A549 (cell line): Measurements from ENCODE around the gene PDE4C. TPM values are rescaled to one million over a fixed set of nuclear protein-coding genes. Genes with fewer than 3 reads are reported as not detected.

Experiments
- ATAC-seq, 2 experiments: fragments of 200-7000 bp in 1 of 2; fragments of >200 bp in 1 of 2; cut with Nextera tagmentation in 1 of 2; cut with Tn5 transposase in 1 of 2; 3 replicates each; pipeline versions ENCODE4 v1.8.0 to v1.9.1; 2018 to 2020; ENCODE audit warnings: mild to moderate bottlenecking in 1 of 2, moderate library complexity in 1 of 2
- CTCF ChIA-PET: fragments of 300-600 bp; sonication (Branson Sonifier 250); formaldehyde crosslinking; extraction: SDS; loops from one replicate; lab custom pipeline; 2021; ENCODE audit warnings: antibody characterized with exemption, inconsistent platforms; lab: Yijun Ruan, JAX
- POLR2A ChIA-PET: fragments of 350-600 bp; formaldehyde crosslinking; extraction: SDS; loops from one replicate; lab custom pipeline; 2021; ENCODE audit warnings: antibody characterized with exemption, inconsistent platforms; lab: Yijun Ruan, JAX
- DNase-seq, 2 experiments: peaks; one replicate each; pipeline versions ENCODE4 v3.0.0 to v3.0.0-alpha.2; 2011 to 2016; ENCODE audit warnings: low read depth in 1 of 2, low spot score in 1 of 2
- FAIRE-seq: peaks from 2 replicates; lab custom pipeline; 2011; peaks lifted over from hg19 to GRCh38; lab: Jason Lieb, UNC
- H3K27ac ChIP-seq, 2 experiments: fragments of >200 bp; sonication (Bioruptor Twin); formaldehyde crosslinking; 3 replicates each; pipeline ENCODE4 v1.5.1; 2016 to 2017
- H3K4me1 ChIP-seq: fragments of >200 bp; sonication (Bioruptor Twin); formaldehyde crosslinking; 3 replicates; pipeline ENCODE4 v1.6.1; 2016
- H3K4me2 ChIP-seq: fragments of >200 bp; sonication (Bioruptor Twin); formaldehyde crosslinking; 3 replicates; pipeline ENCODE4 v1.6.1; 2016
- H3K4me3 ChIP-seq: fragments of >200 bp; sonication (Bioruptor Twin); formaldehyde crosslinking; 3 replicates; pipeline ENCODE4 v1.5.1; 2016
- H3K9me3 ChIP-seq: fragments of >200 bp; sonication (Bioruptor Twin); formaldehyde crosslinking; 3 replicates; pipeline ENCODE4 v1.6.1; 2016
- CBX8 ChIP-seq: fragments of 200-600 bp; sonication (generic); IDR thresholded peaks from 2 replicates; pipeline ENCODE4 v1.6.1; 2016
- CHD2 ChIP-seq: fragments of 150-350 bp; IDR thresholded peaks from 2 replicates; pipeline ENCODE4 v1.6.1; 2014; ENCODE audit warnings: low read length; ENCODE audit not compliant: partially characterized antibody
- CHD4 ChIP-seq: fragments of 200-600 bp; sonication (generic); IDR thresholded peaks from 2 replicates; pipeline ENCODE4 v1.6.1; 2016; ENCODE audit warnings: antibody characterized with exemption, mild to moderate bottlenecking, borderline replicate concordance
- FOXS1 ChIP-seq: fragments of 250-450 bp; sonication (Bioruptor Pico); IDR thresholded peaks from 2 replicates; pipeline ENCODE4 v1.5.0; 2020; ENCODE audit warnings: mild to moderate bottlenecking, moderate library complexity
- HDAC2 ChIP-seq: fragments of 200-600 bp; sonication (generic); IDR thresholded peaks from 2 replicates; pipeline ENCODE4 v1.6.1; 2016
- HES2 ChIP-seq: fragments of >200 bp; sonication (Bioruptor Twin); formaldehyde crosslinking; IDR thresholded peaks from 2 replicates; pipeline ENCODE4 v1.6.1; 2016
- HEYL ChIP-seq: fragments of 250-450 bp; sonication (Bioruptor Pico); IDR thresholded peaks from 2 replicates; pipeline ENCODE4 v1.8.0; 2021; ENCODE audit warnings: mild to moderate bottlenecking, moderate library complexity
- HOXB5 ChIP-seq: fragments of 250-450 bp; sonication (Bioruptor Pico); IDR thresholded peaks from 2 replicates; pipeline ENCODE4 v1.5.0; 2020; ENCODE audit warnings: mild to moderate bottlenecking, moderate library complexity
- KDM1A ChIP-seq: fragments of 200-600 bp; sonication (generic); IDR thresholded peaks from 2 replicates; pipeline ENCODE4 v1.6.1; 2016; ENCODE audit warnings: low read depth, mild to moderate bottlenecking
- MAX ChIP-seq: IDR thresholded peaks from 2 replicates; pipeline ENCODE4 v1.6.1; 2012
- NFE2L2 ChIP-seq: fragments of 150-350 bp; conservative IDR thresholded peaks from 2 replicates; pipeline ENCODE4 v1.6.1; 2014; ENCODE audit warnings: low read length
- NPAS2 ChIP-seq: fragments of 250-450 bp; sonication (Bioruptor Pico); IDR thresholded peaks from 2 replicates; pipeline ENCODE4 v1.8.0; 2022; ENCODE audit warnings: mild to moderate bottlenecking, moderate library complexity, borderline replicate concordance
- POLR2A ChIP-seq: IDR thresholded peaks from 2 replicates; pipeline ENCODE4 v1.6.1; 2012; ENCODE audit warnings: mild to moderate bottlenecking, low read length
- POLR2AphosphoS2 ChIP-seq: conservative IDR thresholded peaks from 2 replicates; pipeline ENCODE4 v1.6.1; 2012; ENCODE audit warnings: low read length, improper control_type of control experiment, inconsistent platforms
- RAD21 ChIP-seq, 2 experiments: fragments of >200 bp in 1 of 2; sonication (Bioruptor Twin) in 1 of 2; formaldehyde crosslinking in 1 of 2; IDR thresholded peaks in 1 of 2; conservative IDR thresholded peaks in 1 of 2; 2 replicates in 1 of 2; 3 replicates in 1 of 2; pipeline ENCODE4 v1.6.1; 2012 to 2018; ENCODE audit warnings: inconsistent platforms in 1 of 2
- RARB ChIP-seq: fragments of 250-450 bp; sonication (Bioruptor Pico); IDR thresholded peaks from 2 replicates; pipeline ENCODE4 v1.8.0; 2021; ENCODE audit warnings: mild to moderate bottlenecking, moderate library complexity
- RCOR1 ChIP-seq: fragments of 150-350 bp; IDR thresholded peaks from 2 replicates; pipeline ENCODE4 v1.6.1; 2014; ENCODE audit warnings: antibody characterized with exemption, low read length, low read depth
- SMC3 ChIP-seq: fragments of >200 bp; sonication (Bioruptor Twin); formaldehyde crosslinking; IDR thresholded peaks from 3 replicates; pipeline ENCODE4 v1.6.1; 2018; ENCODE audit warnings: inconsistent platforms
- TFCP2L1 ChIP-seq: fragments of 250-450 bp; sonication (Bioruptor Pico); IDR thresholded peaks from 2 replicates; pipeline ENCODE4 v1.5.0; 2021; ENCODE audit warnings: mild to moderate bottlenecking
- ZFP36 ChIP-seq: fragments of 450-650 bp; IDR thresholded peaks from 2 replicates; pipeline ENCODE4 v1.6.1; 2014; ENCODE audit warnings: borderline replicate concordance; ENCODE audit not compliant: partially characterized antibody
- WGBS: methylation state at CpG from one replicate; pipeline ENCODE4 v1.1.6; 2017; ENCODE audit errors: missing lambda C conversion rate; 5-methylcytosine and 5-hydroxymethylcytosine counted together
- polyA plus RNA-seq, 4 experiments: library from polyadenylated mRNA; depleted of rRNA in 3 of 4; stranded (reverse); fragments of >200 nt; fragmentation: RNase III in 1 of 4; extraction: RNeasy Plus Mini Kit Qiagen cat#74134 plus additional on column Dnase treatment in 1 of 4; gene quantifications; 2 replicates in 3 of 4; 3 replicates in 1 of 4; pipeline ENCODE4 v1.2.3, GENCODE V29; 2011 to 2017
- TF ChIP-seq, protein P1 (sequence below): fragments of >200 bp; sonication (Bioruptor Twin); formaldehyde crosslinking; IDR thresholded peaks from 3 replicates; pipeline ENCODE4 v1.6.1; 2016
- TF ChIP-seq, protein P2 (sequence below): fragments of 450-650 bp; IDR thresholded peaks from 2 replicates; pipeline ENCODE4 v1.6.1; 2014; ENCODE audit warnings: antibody characterized with exemption
- TF ChIP-seq, protein P3 (sequence below): fragments of >200 bp; sonication (Bioruptor Twin); formaldehyde crosslinking; IDR thresholded peaks from 3 replicates; pipeline ENCODE4 v1.5.1; 2016

The PDE4C gene
- polyA plus RNA-seq, 2 of the 4 experiments (the other 2 are of a cell fraction), result 0.25 to 0.65 TPM

DNA sequence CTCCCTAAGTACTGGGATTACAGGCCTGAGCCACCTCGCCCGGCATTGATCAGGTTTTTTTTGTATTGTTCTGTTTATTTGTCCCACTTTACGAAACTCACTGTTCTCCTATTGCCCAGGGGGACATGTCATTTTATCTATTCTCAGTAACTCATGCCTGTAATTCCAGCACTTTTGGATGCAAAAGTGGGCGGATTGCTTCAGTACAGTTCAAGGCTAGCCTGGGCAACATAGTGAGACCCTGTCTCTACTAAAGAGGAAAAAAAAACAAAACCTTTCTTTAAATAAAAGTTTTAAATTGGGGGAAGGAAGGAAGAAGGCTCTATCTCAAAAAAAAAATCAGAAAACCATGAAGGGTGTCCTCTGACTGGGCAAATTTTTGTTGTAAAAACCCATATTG lies 36.0 kb downstream of the PDE4C start:
- FAIRE-seq (no peak), DNase-seq (no peak), ATAC-seq (no peak)
- CTCF ChIA-PET, result interaction anchor here (1.4 to 5.8 kb wide), 5 partner anchors 27 to 91 kb away, joined by 3 to 60 read pairs (median 5); partner anchors contain the start of genes JUND and PIK3R2
- Histone ChIP-seq H3K4me2 (no peak overlapping the region), H3K4me1 (peaks cover 14% of the 10 kb centered on the region; the same call in 2 of the 3 replicates), H3K9me3 (no peaks in the 10 kb centered on the region), H3K27ac (no peak overlapping the region), H3K4me3 (no peak overlapping the region)
- 81% methylated on average over 4 of the region's 4 CpGs for WGBS
- no peak for TF ChIP-seq NPAS2
- no peak for TF ChIP-seq RARB (CRISPR knock-in tag)
- TF ChIP-seq RAD21 (conservative IDR thresholded peaks at IDR 0.05 in 1 of 2, IDR thresholded peaks at IDR 0.05 in 1 of 2), result no peak
- POLR2A ChIA-PET, result no interaction called here

DNA sequence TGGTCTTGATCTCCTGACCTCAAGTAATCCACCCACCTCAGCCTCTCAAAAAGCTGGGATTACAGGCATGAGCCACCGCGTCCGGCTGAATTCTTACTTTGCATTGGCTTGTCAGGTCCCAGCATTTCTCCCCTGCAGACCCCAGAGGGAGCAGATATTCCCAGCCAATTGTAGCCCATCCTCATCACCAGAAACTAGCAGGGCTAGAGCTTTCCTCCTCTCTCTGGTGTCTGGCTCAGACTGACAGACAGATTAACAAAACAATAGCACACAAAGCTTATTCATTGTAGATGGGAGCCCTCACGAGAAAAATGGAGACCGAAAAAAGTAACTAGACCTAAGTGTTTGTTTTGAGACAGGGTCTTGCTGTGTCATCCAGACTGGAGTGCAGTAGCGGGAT lies 40.7 kb downstream of the PDE4C start:
- Histone ChIP-seq H3K9me3 (no peaks in the 10 kb centered on the region), H3K27ac (no peak overlapping the region)
- 81% methylated on average over 6 of the region's 6 CpGs for WGBS
- no peak for FAIRE-seq
- ATAC-seq, result no peak
- TF ChIP-seq, protein P1, sequence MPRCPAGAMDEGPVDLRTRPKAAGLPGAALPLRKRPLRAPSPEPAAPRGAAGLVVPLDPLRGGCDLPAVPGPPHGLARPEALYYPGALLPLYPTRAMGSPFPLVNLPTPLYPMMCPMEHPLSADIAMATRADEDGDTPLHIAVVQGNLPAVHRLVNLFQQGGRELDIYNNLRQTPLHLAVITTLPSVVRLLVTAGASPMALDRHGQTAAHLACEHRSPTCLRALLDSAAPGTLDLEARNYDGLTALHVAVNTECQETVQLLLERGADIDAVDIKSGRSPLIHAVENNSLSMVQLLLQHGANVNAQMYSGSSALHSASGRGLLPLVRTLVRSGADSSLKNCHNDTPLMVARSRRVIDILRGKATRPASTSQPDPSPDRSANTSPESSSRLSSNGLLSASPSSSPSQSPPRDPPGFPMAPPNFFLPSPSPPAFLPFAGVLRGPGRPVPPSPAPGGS, result no peak
- no peak for TF ChIP-seq RAD21 (conservative IDR thresholded peaks at IDR 0.05 in 1 of 2, IDR thresholded peaks at IDR 0.05 in 1 of 2)
- TF ChIP-seq HOXB5 (CRISPR knock-in tag), result no peak
- no peak for TF ChIP-seq FOXS1 (CRISPR knock-in tag)
- TF ChIP-seq, all 56 proteins: peak for 0
- Histone ChIP-seq H3K4me3 (no peak overlapping the region), H3K4me2 (no peak overlapping the region), H3K4me1 (no peaks in the 10 kb centered on the region)
- DNase-seq, result no peak
- ChIA-PET POLR2A (no interaction called here), CTCF (interaction anchor here (0.9 to 2.2 kb wide), 5 partner anchors 8 to 175 kb away, joined by 3 to 4 read pairs (median 3); no protein-coding TSS in a partner anchor)

DNA sequence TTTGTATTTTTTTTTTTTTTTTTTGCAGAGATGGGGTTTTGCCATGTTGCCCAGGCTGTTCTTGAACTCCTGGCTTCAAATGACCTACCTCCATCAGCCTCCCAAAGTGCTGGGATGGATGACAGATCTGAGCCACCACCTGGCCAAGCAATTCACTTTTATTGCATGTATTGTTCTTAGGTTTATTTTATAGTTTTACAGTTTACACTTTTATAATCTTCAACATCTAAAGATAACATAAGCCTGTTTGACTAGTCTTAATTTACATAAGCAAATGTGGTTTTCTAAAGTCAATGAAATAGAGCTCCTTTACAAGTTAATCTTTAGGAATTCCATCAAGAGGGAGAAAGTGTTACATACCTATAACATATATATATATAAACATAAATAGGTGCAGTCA lies 42.7 kb downstream of the PDE4C start:
- H3K4me2 ChIP-seq, result no peak overlapping the region
- H3K27ac ChIP-seq, result no peak overlapping the region
- H3K4me1 ChIP-seq, result no peaks in the 10 kb centered on the region
- FAIRE-seq (no peak), ATAC-seq (no peak), DNase-seq (no peak)
- no peaks in the 10 kb centered on the region for H3K9me3 ChIP-seq
- CTCF ChIA-PET, result interaction anchor here (1.5 to 2.8 kb wide), 4 partner anchors 9 to 70 kb away, joined by 3 to 11 read pairs (median 9); partner anchors contain the start of gene MPV17L2
- no peak for TF ChIP-seq POLR2A
- TF ChIP-seq, protein P2, sequence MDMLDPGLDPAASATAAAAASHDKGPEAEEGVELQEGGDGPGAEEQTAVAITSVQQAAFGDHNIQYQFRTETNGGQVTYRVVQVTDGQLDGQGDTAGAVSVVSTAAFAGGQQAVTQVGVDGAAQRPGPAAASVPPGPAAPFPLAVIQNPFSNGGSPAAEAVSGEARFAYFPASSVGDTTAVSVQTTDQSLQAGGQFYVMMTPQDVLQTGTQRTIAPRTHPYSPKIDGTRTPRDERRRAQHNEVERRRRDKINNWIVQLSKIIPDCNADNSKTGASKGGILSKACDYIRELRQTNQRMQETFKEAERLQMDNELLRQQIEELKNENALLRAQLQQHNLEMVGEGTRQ, result no peak
- no peak for TF ChIP-seq HES2
- no peak for TF ChIP-seq NPAS2
- TF ChIP-seq RCOR1, result no peak
- TF ChIP-seq NFE2L2, result no peak
- no peak for TF ChIP-seq HEYL (CRISPR knock-in tag)
- no peak for TF ChIP-seq KDM1A
- no peak for TF ChIP-seq CBX8
- no peak for TF ChIP-seq TFCP2L1 (CRISPR knock-in tag)
- no peak for TF ChIP-seq HDAC2
- no peak for TF ChIP-seq CHD4
- TF ChIP-seq CHD2, result no peak
- TF ChIP-seq, protein P3, sequence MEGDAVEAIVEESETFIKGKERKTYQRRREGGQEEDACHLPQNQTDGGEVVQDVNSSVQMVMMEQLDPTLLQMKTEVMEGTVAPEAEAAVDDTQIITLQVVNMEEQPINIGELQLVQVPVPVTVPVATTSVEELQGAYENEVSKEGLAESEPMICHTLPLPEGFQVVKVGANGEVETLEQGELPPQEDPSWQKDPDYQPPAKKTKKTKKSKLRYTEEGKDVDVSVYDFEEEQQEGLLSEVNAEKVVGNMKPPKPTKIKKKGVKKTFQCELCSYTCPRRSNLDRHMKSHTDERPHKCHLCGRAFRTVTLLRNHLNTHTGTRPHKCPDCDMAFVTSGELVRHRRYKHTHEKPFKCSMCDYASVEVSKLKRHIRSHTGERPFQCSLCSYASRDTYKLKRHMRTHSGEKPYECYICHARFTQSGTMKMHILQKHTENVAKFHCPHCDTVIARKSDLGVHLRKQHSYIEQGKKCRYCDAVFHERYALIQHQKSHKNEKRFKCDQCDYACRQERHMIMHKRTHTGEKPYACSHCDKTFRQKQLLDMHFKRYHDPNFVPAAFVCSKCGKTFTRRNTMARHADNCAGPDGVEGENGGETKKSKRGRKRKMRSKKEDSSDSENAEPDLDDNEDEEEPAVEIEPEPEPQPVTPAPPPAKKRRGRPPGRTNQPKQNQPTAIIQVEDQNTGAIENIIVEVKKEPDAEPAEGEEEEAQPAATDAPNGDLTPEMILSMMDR, result no peak
- TF ChIP-seq ZFP36, result no peak
- no peak for TF ChIP-seq RARB (CRISPR knock-in tag)
- no peak for TF ChIP-seq SMC3
- no peak for TF ChIP-seq MAX
- no peak for TF ChIP-seq POLR2AphosphoS2
- POLR2A ChIA-PET, result no interaction called here
- no peak overlapping the region for H3K4me3 ChIP-seq
